MM.1S (cell line): ENCODE measurements around the gene PIK3CD.
"Not testable (repeated sequence)": the region's sequence is repeated elsewhere in the genome, so short reads cannot be mapped to it uniquely, and the experiment has no call there.

ENCODE experiments used
- DNase-seq: peaks from one replicate; pipeline ENCODE4 v3.0.0-alpha.2; 2015
- H2AFZ ChIP-seq: fragments of 300-600 bp; sonication (generic); 2 replicates; pipeline ENCODE4 v1.6.0; 2016; ENCODE audit warnings: antibody characterized with exemption, low read length
- H3F3A ChIP-seq: fragments of 300-600 bp; sonication (generic); 2 replicates; pipeline ENCODE4 v1.6.1; 2016; ENCODE audit warnings: mild to moderate bottlenecking, antibody characterized with exemption, low read length, moderate library complexity, mixed read lengths; ENCODE audit not compliant: insufficient read depth
- H3K27ac ChIP-seq: fragments of 300-600 bp; sonication (generic); 2 replicates; pipeline ENCODE4 v1.5.1; 2016; ENCODE audit warnings: mild to moderate bottlenecking, low read length
- H3K27me3 ChIP-seq: fragments of 300-600 bp; sonication (generic); replicated peaks from 2 replicates; pipeline ENCODE4 v1.6.0; 2016; ENCODE audit warnings: low read length; ENCODE audit not compliant: insufficient read depth
- H3K36me3 ChIP-seq: fragments of 300-600 bp; sonication (generic); replicated peaks from 2 replicates; pipeline ENCODE4 v1.6.1; 2016; ENCODE audit warnings: mild to moderate bottlenecking, low read length, mixed read lengths; ENCODE audit not compliant: insufficient read depth
- H3K4me1 ChIP-seq: fragments of 300-600 bp; sonication (generic); 2 replicates; pipeline ENCODE4 v1.6.1; 2016; ENCODE audit warnings: low read length, mixed read lengths
- H3K4me2 ChIP-seq: fragments of 300-600 bp; sonication (generic); 2 replicates; pipeline ENCODE4 v1.6.0; 2016; ENCODE audit warnings: low read depth, low read length
- H3K4me3 ChIP-seq: fragments of 300-600 bp; sonication (generic); 2 replicates; pipeline ENCODE4 v1.5.1; 2016; ENCODE audit warnings: low read length, mixed read lengths
- H3K79me2 ChIP-seq: fragments of 300-600 bp; sonication (generic); 2 replicates; pipeline ENCODE4 v1.6.1; 2016; ENCODE audit warnings: mixed run types, low read length, mixed read lengths
- H3K9ac ChIP-seq: fragments of 300-600 bp; sonication (generic); 2 replicates; pipeline ENCODE4 v1.6.1; 2016; ENCODE audit warnings: low read length, mixed read lengths
- H3K9me2 ChIP-seq: fragments of 300-600 bp; sonication (generic); replicated peaks from 2 replicates; pipeline ENCODE4 v1.6.1; 2016; ENCODE audit warnings: mild to moderate bottlenecking, low read length, mixed read lengths; ENCODE audit not compliant: insufficient read depth
- H3K9me3 ChIP-seq: fragments of 300-600 bp; sonication (generic); replicated peaks from 2 replicates; pipeline ENCODE4 v1.6.1; 2016; ENCODE audit warnings: mild to moderate bottlenecking, low read length, mixed read lengths; ENCODE audit not compliant: insufficient read depth
- H4K20me1 ChIP-seq: fragments of 300-600 bp; sonication (generic); 2 replicates; pipeline ENCODE4 v1.6.1; 2016; ENCODE audit warnings: mild to moderate bottlenecking, low read length, moderate library complexity, mixed read lengths; ENCODE audit not compliant: insufficient read depth
- EZH2 ChIP-seq: fragments of 300-600 bp; sonication (generic); optimal IDR thresholded peaks from 2 replicates; pipeline ENCODE3; 2017; ENCODE audit warnings: low read depth, mild to moderate bottlenecking, antibody characterized with exemption, low read length, mixed read lengths
- EZH2phosphoT487 ChIP-seq: fragments of 300-600 bp; sonication (generic); IDR thresholded peaks from 2 replicates; pipeline ENCODE4 v1.6.1; 2018; ENCODE audit warnings: antibody characterized with exemption, low read length
- TF ChIP-seq, protein P1 (sequence below): fragments of 300-600 bp; sonication (generic); IDR thresholded peaks from 2 replicates; pipeline ENCODE4 v1.5.1; 2016; ENCODE audit warnings: antibody characterized with exemption, low read length, mixed read lengths

Gene PIK3CD

DNA sequence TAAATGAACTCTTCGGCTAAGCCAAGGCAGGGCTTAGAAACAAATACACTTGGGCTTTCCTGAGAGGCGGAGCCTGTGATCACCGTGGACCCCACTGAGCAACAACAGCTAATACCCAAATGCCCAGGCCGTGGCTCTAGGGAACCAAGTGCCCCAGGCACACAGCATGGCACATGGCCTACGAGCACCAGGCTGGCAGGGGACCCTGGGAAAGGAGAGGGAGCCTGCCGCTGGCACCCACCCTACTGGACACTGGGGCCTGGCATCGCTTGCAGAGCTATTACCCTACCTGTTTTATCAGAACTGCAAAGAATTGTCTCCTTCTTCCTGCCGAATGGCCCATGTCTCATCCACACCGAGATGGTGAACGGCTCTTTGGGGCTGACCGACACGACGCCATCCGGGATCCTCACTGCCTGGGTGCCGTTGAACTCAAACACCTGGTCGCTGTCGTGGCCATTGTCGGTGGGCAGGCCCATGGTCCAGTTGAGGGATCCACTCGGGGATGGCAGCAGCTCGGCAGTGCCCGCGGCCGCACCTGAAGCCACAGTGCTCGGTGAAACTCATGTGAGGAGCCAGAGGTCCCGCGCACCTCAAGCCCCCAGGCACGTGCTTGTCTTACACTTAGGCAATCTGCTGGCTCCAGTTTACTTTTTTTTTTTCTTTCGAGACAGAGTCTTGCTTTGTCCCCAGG is 92.7 kb downstream of the PIK3CD start:
- Histone ChIP-seq H3K9me2 (no peaks in the 10 kb centered on the region), H3K9me3 (no peaks in the 10 kb centered on the region), H3F3A (no peaks in the 10 kb centered on the region), H2AFZ (no peak overlapping the region), H3K27me3 (no peaks in the 10 kb centered on the region), H3K4me3 (no peak overlapping the region), H3K79me2 (no peaks in the 10 kb centered on the region), H4K20me1 (no peaks in the 10 kb centered on the region), H3K4me2 (no peak overlapping the region), H3K4me1 (no peaks in the 10 kb centered on the region), H3K36me3 (peaks cover 4% of the 10 kb centered on the region; the same call in 1 of the 2 replicates), H3K9ac (no peak overlapping the region), H3K27ac (no peak overlapping the region)
- no peak for TF ChIP-seq EZH2phosphoT487
- no peak for TF ChIP-seq EZH2
- TF ChIP-seq, protein P1, sequence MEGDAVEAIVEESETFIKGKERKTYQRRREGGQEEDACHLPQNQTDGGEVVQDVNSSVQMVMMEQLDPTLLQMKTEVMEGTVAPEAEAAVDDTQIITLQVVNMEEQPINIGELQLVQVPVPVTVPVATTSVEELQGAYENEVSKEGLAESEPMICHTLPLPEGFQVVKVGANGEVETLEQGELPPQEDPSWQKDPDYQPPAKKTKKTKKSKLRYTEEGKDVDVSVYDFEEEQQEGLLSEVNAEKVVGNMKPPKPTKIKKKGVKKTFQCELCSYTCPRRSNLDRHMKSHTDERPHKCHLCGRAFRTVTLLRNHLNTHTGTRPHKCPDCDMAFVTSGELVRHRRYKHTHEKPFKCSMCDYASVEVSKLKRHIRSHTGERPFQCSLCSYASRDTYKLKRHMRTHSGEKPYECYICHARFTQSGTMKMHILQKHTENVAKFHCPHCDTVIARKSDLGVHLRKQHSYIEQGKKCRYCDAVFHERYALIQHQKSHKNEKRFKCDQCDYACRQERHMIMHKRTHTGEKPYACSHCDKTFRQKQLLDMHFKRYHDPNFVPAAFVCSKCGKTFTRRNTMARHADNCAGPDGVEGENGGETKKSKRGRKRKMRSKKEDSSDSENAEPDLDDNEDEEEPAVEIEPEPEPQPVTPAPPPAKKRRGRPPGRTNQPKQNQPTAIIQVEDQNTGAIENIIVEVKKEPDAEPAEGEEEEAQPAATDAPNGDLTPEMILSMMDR: no peak
- DNase-seq: no peak

DNA sequence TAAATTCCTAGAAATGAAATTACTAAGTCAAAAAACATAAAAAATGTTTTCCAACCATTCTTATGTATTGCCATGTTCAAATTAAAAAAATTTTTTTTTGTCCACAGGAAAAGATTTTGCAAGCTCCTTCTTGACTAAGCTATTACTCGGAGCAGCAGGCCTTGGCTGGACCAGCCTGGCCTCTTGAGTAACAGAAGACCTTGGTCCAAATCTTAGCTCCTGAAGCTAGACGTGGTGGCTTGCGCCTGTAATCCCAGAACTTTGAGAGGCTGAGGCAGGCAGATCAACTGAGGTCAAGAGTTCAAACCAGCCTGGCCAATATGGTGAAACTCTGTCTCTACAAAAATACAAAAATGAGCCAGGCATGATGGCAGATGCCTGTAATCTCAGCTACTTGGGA is 94.7 kb downstream of the PIK3CD start:
- Histone ChIP-seq H3K27ac (no peak overlapping the region), H3K36me3 (no peaks in the 10 kb centered on the region), H3K9me2 (no peaks in the 10 kb centered on the region), H3F3A (no peaks in the 10 kb centered on the region), H4K20me1 (no peaks in the 10 kb centered on the region), H3K4me2 (no peak overlapping the region), H3K9me3 (no peaks in the 10 kb centered on the region), H3K27me3 (no peaks in the 10 kb centered on the region), H3K9ac (no peak overlapping the region), H3K79me2 (no peaks in the 10 kb centered on the region), H3K4me3 (no peak overlapping the region), H2AFZ (no peak overlapping the region), H3K4me1 (no peaks in the 10 kb centered on the region)
- no peak for DNase-seq
- TF ChIP-seq, protein P1: no peak
- TF ChIP-seq EZH2 (no peak), EZH2phosphoT487 (no peak)

DNA sequence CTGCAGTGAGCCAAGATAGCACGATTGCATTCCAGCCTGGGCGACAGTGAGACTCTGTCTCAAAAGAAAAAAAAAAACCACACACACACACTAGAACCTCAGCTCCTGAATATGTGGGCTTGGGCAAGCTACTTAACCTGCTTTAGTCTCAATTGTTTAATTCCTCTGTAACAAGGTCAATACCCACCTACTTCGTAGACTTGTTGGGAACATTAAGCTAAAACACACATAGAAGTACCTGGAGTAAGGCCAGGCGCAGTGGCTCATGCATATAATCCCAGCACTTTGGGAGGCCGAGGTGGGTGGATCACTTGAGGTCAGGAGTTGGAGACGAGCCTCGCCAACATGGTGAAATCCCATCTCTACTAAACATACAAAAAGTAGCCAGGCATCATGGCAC is 95.1 kb downstream of the PIK3CD start:
- Histone ChIP-seq H3K27me3 (no peaks in the 10 kb centered on the region), H3K36me3 (no peaks in the 10 kb centered on the region), H3K27ac (no peak overlapping the region), H3K4me1 (no peaks in the 10 kb centered on the region), H2AFZ (no peak overlapping the region), H3F3A (no peaks in the 10 kb centered on the region), H4K20me1 (no peaks in the 10 kb centered on the region), H3K4me3 (no peak overlapping the region), H3K9me2 (no peaks in the 10 kb centered on the region), H3K9ac (no peak overlapping the region), H3K9me3 (no peaks in the 10 kb centered on the region), H3K4me2 (no peak overlapping the region), H3K79me2 (no peaks in the 10 kb centered on the region)
- no peak for TF ChIP-seq EZH2
- TF ChIP-seq EZH2phosphoT487: no peak
- TF ChIP-seq, protein P1: no peak
- no peak for DNase-seq

DNA sequence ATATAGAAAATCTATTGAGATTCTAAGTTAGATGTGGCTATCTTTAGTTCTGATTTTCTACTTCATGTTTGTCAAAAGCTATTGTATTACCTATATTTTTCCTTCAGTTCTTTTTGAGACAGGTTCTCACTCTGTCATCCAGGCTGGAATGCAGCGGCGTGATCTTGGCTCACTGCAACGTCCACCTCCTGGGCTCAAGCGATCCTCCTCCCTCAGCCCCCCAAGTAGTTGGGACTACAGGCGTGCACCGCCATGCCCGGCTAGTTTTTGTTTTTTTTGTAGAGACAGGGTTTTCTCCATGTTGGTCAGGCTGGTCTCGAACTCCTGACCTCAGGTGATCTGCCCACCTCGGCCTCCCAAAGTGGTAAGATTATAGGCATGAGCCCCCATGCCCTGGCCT is 96.9 kb downstream of the PIK3CD start:
- H3K9me3 ChIP-seq, H3K4me3 ChIP-seq, H3K9me2 ChIP-seq, H3K79me2 ChIP-seq, H3F3A ChIP-seq, H3K27ac ChIP-seq, H2AFZ ChIP-seq, DNase-seq, H3K4me2 ChIP-seq, H3K36me3 ChIP-seq, H3K9ac ChIP-seq, H3K4me1 ChIP-seq, H3K27me3 ChIP-seq, H4K20me1 ChIP-seq: not testable (repeated sequence)
